HepG2 (cell line): ENCODE measurements around the gene FKBP1A. TPM values are rescaled to one million over a fixed set of nuclear protein-coding genes. Genes with fewer than 3 reads are reported as not detected.

Experiments used
- ATAC-seq: fragments of 200-7000 bp; cut with Tn5 transposase; 3 replicates; pipeline ENCODE4 v1.9.1; 2020; ENCODE audit warnings: mild to moderate bottlenecking, moderate library complexity
- BruUV-seq: library from RNA; stranded (reverse); fragments of 400-500 nt; replicated peaks from 2 replicates; lab custom pipeline; 2021; lab: Mats Ljungman, UMichigan
- CTCF ChIA-PET: fragments of 300-600 bp; formaldehyde crosslinking; extraction: SDS; loops from one replicate; lab custom pipeline; 2021; ENCODE audit warnings: low total read pairs, inconsistent platforms, low intra/inter-chr PET ratio; lab: Yijun Ruan, JAX
- POLR2A ChIA-PET: fragments of 350-600 bp; sonication (Branson Sonifier 250); formaldehyde crosslinking; loops from one replicate; lab custom pipeline; 2020; ENCODE audit warnings: antibody characterized with exemption, inconsistent platforms; lab: Yijun Ruan, JAX
- DNase-seq: peaks from one replicate; pipeline ENCODE4 v3.0.0-alpha.2; 2015; ENCODE audit warnings: low spot score
- FAIRE-seq: peaks from 3 replicates; lab custom pipeline; 2011; peaks lifted over from hg19 to GRCh38; lab: Jason Lieb, UNC
- H2AFZ ChIP-seq: one replicate; pipeline ENCODE4 v1.6.1; 2011; ENCODE audit warnings: low read length, inconsistent platforms
- H3K27ac ChIP-seq: fragments of 300-600 bp; 3 replicates; pipeline ENCODE4 v1.8.0; 2011; ENCODE audit warnings: mixed run types, mild to moderate bottlenecking, mixed read lengths, low read length, inconsistent platforms; ENCODE audit not compliant: insufficient read depth; ENCODE audit errors: extremely low read length
- H3K27me3 ChIP-seq, 2 experiments: fragments of 200-600 bp in 1 of 2; 2 replicates in 1 of 2; 3 replicates in 1 of 2; pipeline versions ENCODE4 v1.6.0 to v1.8.0; 2011; ENCODE audit warnings: low read length in 2 of 2, mild to moderate bottlenecking in 2 of 2, moderate library complexity in 2 of 2, inconsistent platforms in 1 of 2; ENCODE audit not compliant: insufficient read depth in 2 of 2, control insufficient read depth in 1 of 2
- H3K36me3 ChIP-seq, 2 experiments: fragments of 200-600 bp in 1 of 2; replicated peaks in 1 of 2; 2 replicates in 1 of 2; 3 replicates in 1 of 2; pipeline versions ENCODE4 v1.5.1 to v1.8.0; 2011; ENCODE audit warnings: low read length in 2 of 2, inconsistent platforms in 1 of 2; ENCODE audit not compliant: insufficient read depth in 2 of 2, control insufficient read depth in 1 of 2
- H3K4me1 ChIP-seq: 2 replicates; pipeline ENCODE4 v1.5.1; 2012; ENCODE audit warnings: low read length, inconsistent platforms; ENCODE audit not compliant: insufficient read depth
- H3K4me2 ChIP-seq: 2 replicates; pipeline ENCODE4 v1.6.0; 2011; ENCODE audit warnings: low read depth, low read length, inconsistent platforms
- H3K4me3 ChIP-seq, 3 experiments: fragments of 200-600 bp in 1 of 3; sonication (generic), shearing (Covaris generic) in 1 of 3; replicated peaks in 1 of 3; 2 replicates each; pipeline ENCODE4 v1.5.1; 2011 to 2016; ENCODE audit warnings: low read length in 3 of 3, inconsistent platforms in 2 of 3, low read depth in 2 of 3, mild to moderate bottlenecking in 2 of 3, control low read depth in 1 of 3, mixed read lengths in 1 of 3; ENCODE audit not compliant: insufficient read depth in 1 of 3
- H3K79me2 ChIP-seq: one replicate; pipeline ENCODE4 v1.6.1; 2011; ENCODE audit warnings: low read length, inconsistent platforms; ENCODE audit not compliant: insufficient read depth
- H3K9ac ChIP-seq: 2 replicates; pipeline ENCODE4 v1.6.0; 2011; ENCODE audit warnings: mild to moderate bottlenecking, low read depth, low read length, inconsistent platforms; ENCODE audit not compliant: insufficient read depth
- H3K9me3 ChIP-seq: 2 replicates; pipeline ENCODE4 v1.5.1; 2012; ENCODE audit warnings: mild to moderate bottlenecking, low read length
- H4K20me1 ChIP-seq: 2 replicates; pipeline ENCODE4 v1.6.0; 2011; ENCODE audit warnings: inconsistent platforms, mild to moderate bottlenecking, low read length, moderate library complexity; ENCODE audit not compliant: insufficient read depth
- ARID5B ChIP-seq: IDR thresholded peaks from 2 replicates; pipeline ENCODE4 v1.4.0; 2020; ENCODE audit warnings: mild to moderate bottlenecking, missing genetic modification reagents
- CEBPB ChIP-seq: IDR thresholded peaks from 2 replicates; pipeline ENCODE4 v1.6.1; 2011; ENCODE audit warnings: low read depth, low read length, improper control_type of control experiment, borderline replicate concordance
- CEBPG ChIP-seq: IDR thresholded peaks from 2 replicates; pipeline ENCODE4 v1.6.1; 2016
- FOSL2 ChIP-seq: sonication (generic); formaldehyde crosslinking; IDR thresholded peaks from 2 replicates; pipeline ENCODE4 v1.4.0; 2020; ENCODE audit warnings: missing genetic modification reagents
- GATAD2A ChIP-seq: IDR thresholded peaks from 2 replicates; pipeline ENCODE4 v1.6.1; 2016
- HDAC2 ChIP-seq: sonication (generic); formaldehyde crosslinking; IDR thresholded peaks from 2 replicates; pipeline ENCODE4 v1.4.0; 2020; ENCODE audit warnings: missing genetic modification reagents
- HMG20A ChIP-seq: IDR thresholded peaks from 2 replicates; pipeline ENCODE4 v1.6.1; 2016; ENCODE audit warnings: borderline replicate concordance
- HNF4A ChIP-seq: sonication (generic); formaldehyde crosslinking; IDR thresholded peaks from 2 replicates; pipeline ENCODE4 v1.4.0; 2020; ENCODE audit warnings: missing genetic modification reagents
- HOXA3 ChIP-seq: sonication (generic); formaldehyde crosslinking; IDR thresholded peaks from 2 replicates; pipeline ENCODE4 v1.5.0; 2020; ENCODE audit warnings: missing genetic modification reagents
- HOXD1 ChIP-seq: sonication (generic); formaldehyde crosslinking; IDR thresholded peaks from 2 replicates; pipeline ENCODE4 v1.5.0; 2020; ENCODE audit warnings: missing genetic modification reagents
- KAT8 ChIP-seq: IDR thresholded peaks from 2 replicates; pipeline ENCODE4 v1.6.1; 2016; ENCODE audit warnings: missing genetic modification reagents, missing compliant biosample characterization
- KMT2B ChIP-seq: IDR thresholded peaks from 2 replicates; pipeline ENCODE4 v1.6.1; 2016; ENCODE audit warnings: missing genetic modification reagents, missing compliant biosample characterization
- NCOR1 ChIP-seq: fragments of 200-600 bp; sonication (generic); IDR thresholded peaks from 2 replicates; pipeline ENCODE4 v1.7.0; 2017; ENCODE audit warnings: antibody characterized with exemption, low read length, borderline replicate concordance
- SAP130 ChIP-seq: IDR thresholded peaks from 2 replicates; pipeline ENCODE4 v1.6.1; 2016; ENCODE audit warnings: low read depth
- SOX13 ChIP-seq, 3 experiments: fragments of 450-650 bp in 1 of 3; sonication (generic) in 1 of 3; formaldehyde crosslinking in 1 of 3; IDR thresholded peaks in 2 of 3; conservative IDR thresholded peaks in 1 of 3; 2 replicates each; pipeline versions ENCODE4 v1.5.0 to v1.6.1; 2016 to 2020; ENCODE audit warnings: antibody characterized with exemption in 1 of 3, mild to moderate bottlenecking in 1 of 3, missing compliant biosample characterization in 1 of 3, missing genetic modification reagents in 1 of 3, moderate library complexity in 1 of 3
- TARDBP ChIP-seq: sonication (generic); formaldehyde crosslinking; IDR thresholded peaks from 2 replicates; pipeline ENCODE4 v1.8.0; 2022; ENCODE audit warnings: mild to moderate bottlenecking, missing genetic modification reagents
- THAP11 ChIP-seq: IDR thresholded peaks from 2 replicates; pipeline ENCODE4 v1.6.1; 2016; ENCODE audit warnings: missing biosample characterization, missing genetic modification reagents
- ZBTB3 ChIP-seq: sonication (generic); formaldehyde crosslinking; IDR thresholded peaks from 2 replicates; pipeline ENCODE4 v1.4.0; 2020; ENCODE audit warnings: low read depth, mild to moderate bottlenecking, moderate library complexity, missing genetic modification reagents, borderline replicate concordance
- ZFP90 ChIP-seq: sonication (generic); formaldehyde crosslinking; IDR thresholded peaks from 2 replicates; pipeline ENCODE4 v1.8.0; 2022; ENCODE audit warnings: missing genetic modification reagents, mild to moderate bottlenecking, inconsistent platforms, borderline replicate concordance
- ZNF292 ChIP-seq: sonication (generic); formaldehyde crosslinking; IDR thresholded peaks from 2 replicates; pipeline ENCODE4 v1.8.1; 2022; ENCODE audit warnings: mild to moderate bottlenecking, low read depth, missing genetic modification reagents, borderline replicate concordance
- ZNF772 ChIP-seq: sonication (generic); formaldehyde crosslinking; IDR thresholded peaks from 2 replicates; pipeline ENCODE4 v1.5.0; 2020; ENCODE audit warnings: mild to moderate bottlenecking, missing genetic modification reagents
- ZSCAN9 ChIP-seq: IDR thresholded peaks from 2 replicates; pipeline ENCODE4 v1.6.1; 2016; ENCODE audit warnings: borderline replicate concordance
- WGBS: methylation state at CpG from one replicate; pipeline ENCODE4 v1.1.6; 2017; ENCODE audit warnings: low lambda C conversion rate; 5-methylcytosine and 5-hydroxymethylcytosine counted together
- in situ Hi-C: cut with HindIII; loops from 2 replicates; pipeline ENCODE4 v1.10.0; 2017; ENCODE audit warnings: low pct_unique_long_range_greater_than_20kb; ENCODE audit not compliant: extremely low pct_ligation_motif_present
- intact Hi-C: fragments of 100-400 bp; cut with micrococcal nuclease; formaldehyde crosslinking; loops from one replicate; pipeline ENCODE4 v1.10.0; 2022; ENCODE audit not compliant: unreplicated experiment
- polyA plus RNA-seq, 8 experiments: library from polyadenylated mRNA; depleted of rRNA in 3 of 8; stranded (reverse) in 7 of 8; unstranded in 1 of 8; fragments of >200 nt; fragmentation: Illumina TruSeq in 4 of 8; extraction: Trizol in 4 of 8; gene quantifications; 2 replicates each; pipeline versions ENCODE4 v1.2.1 to v1.2.3, GENCODE V29; 2011 to 2016; ENCODE audit warnings: low read depth in 4 of 8, missing spikeins in 1 of 8, mixed read lengths in 1 of 8; ENCODE audit not compliant: insufficient read depth in 1 of 8
- total RNA-seq, 5 experiments: library from RNA; depleted of rRNA; stranded (reverse); fragments of >200 nt; fragmentation: Illumina TruSeq; extraction: Trizol; gene quantifications; 2 replicates each; pipeline ENCODE4 v1.2.3, GENCODE V29; 2016; ENCODE audit warnings: low read depth in 1 of 5

FKBP1A gene
- total and polyA plus RNA-seq, 2 of the 13 experiments (the other 11 are each of a cell fraction or from before 2014, with no cell fraction given): 119 to 468 TPM

DNA sequence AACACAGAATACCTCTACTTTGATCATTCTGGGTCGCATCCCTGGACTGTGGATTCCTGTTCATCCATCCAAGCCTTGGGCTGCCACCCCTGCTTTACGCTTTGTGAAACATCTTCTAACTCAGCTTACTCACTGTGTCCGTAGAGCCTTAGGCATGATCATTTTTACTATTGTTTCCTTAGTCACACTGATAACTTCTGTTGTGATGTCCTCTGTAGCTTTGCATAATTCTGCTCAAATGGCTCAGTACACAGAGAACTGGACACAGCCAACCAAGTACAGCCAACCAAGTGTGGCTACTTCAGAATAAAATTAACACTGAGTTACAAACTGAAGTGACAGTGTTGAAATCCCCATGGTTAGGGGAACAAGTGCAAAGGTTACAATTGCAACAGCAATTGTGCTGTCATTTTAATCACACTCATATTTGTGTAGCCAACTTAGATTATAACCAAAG, 8.6 kb upstream of the FKBP1A start:
- DNase-seq: peak; percentile 47
- Histone ChIP-seq H3K79me2 (no peaks in the 10 kb centered on the region), H3K9ac (no peak overlapping the region), H2AFZ (no peak overlapping the region), H4K20me1 (no peaks in the 10 kb centered on the region), H3K4me3 (no peak overlapping the region), H3K9me3 (no peaks in the 10 kb centered on the region), H3K27me3 (0 out of 5 replicates have a peak, but pooled peaks cover 0 to 14% of the 10 kb centered on the region in 2 experiments), H3K4me1 (peaks cover 46% of the 10 kb centered on the region), H3K4me2 (peak overlapping the region; percentile 21), H3K36me3 (no peaks in the 10 kb centered on the region), H3K27ac (no peak overlapping the region)
- ATAC-seq: peak; percentile 69
- ChIA-PET POLR2A (interaction anchor here (0.9 to 3.6 kb wide), 2 partner anchors 9 to 76 kb away, joined by 4 to 21 read pairs; partner anchors contain the start of gene FKBP1A), CTCF (no interaction called here)
- in situ Hi-C loops: no loop called here
- 6% methylated on average over 3 of the region's 3 CpGs for WGBS
- BruUV-seq: no TSS peak
- FAIRE-seq: no peak
- intact Hi-C loops: loop anchor here (2.0 kb wide), 1 partner anchor 13 kb away; no protein-coding TSS in a partner anchor
- TF ChIP-seq ZBTB3 (CRISPR knock-in tag) (no peak), SAP130 (CRISPR knock-in tag) (0 out of 2 replicates have a peak, but pooled peaks have one; percentile 25), SOX13 (IDR thresholded peaks at IDR 0.05) (no peak), SOX13 (CRISPR knock-in tag; conservative IDR thresholded peaks at IDR 0.05 in 1 of 2, IDR thresholded peaks at IDR 0.05 in 1 of 2) (peak in 1 of 2 experiments; percentile 55; a peak in 2 of 4 replicates), ZNF772 (CRISPR knock-in tag) (no peak), HNF4A (peak; percentile 81), TARDBP (CRISPR knock-in tag) (0 out of 2 replicates have a peak, but pooled peaks have one; percentile 46), THAP11 (CRISPR knock-in tag) (peak; percentile 37; the same call in 1 of the 2 replicates), GATAD2A (CRISPR knock-in tag) (peak; percentile 60), ZFP90 (CRISPR knock-in tag) (0 out of 2 replicates have a peak, but pooled peaks have one; percentile 30), ARID5B (CRISPR knock-in tag) (peak; percentile 31; the same call in 1 of the 2 replicates), CEBPG (CRISPR knock-in tag) (peak; percentile 72), FOSL2 (CRISPR knock-in tag) (peak; percentile 48; the same call in 1 of the 2 replicates), ZNF292 (peak; percentile 23; the same call in 1 of the 2 replicates), HDAC2 (CRISPR knock-in tag) (peak; percentile 14; the same call in 1 of the 2 replicates), KAT8 (peak; percentile 24; the same call in 1 of the 2 replicates), CEBPB (peak; percentile 86), ZSCAN9 (CRISPR knock-in tag) (0 out of 2 replicates have a peak, but pooled peaks have one; percentile 25), HOXA3 (0 out of 2 replicates have a peak, but pooled peaks have one; percentile 24), HMG20A (peak; percentile 32; the same call in 1 of the 2 replicates), NCOR1 (peak; percentile 37; the same call in 1 of the 2 replicates), HOXD1 (CRISPR knock-in tag) (no peak), KMT2B (CRISPR knock-in tag) (0 out of 2 replicates have a peak, but pooled peaks have one; percentile 28)
